Mesothelial cell of epicardium (in vitro differentiated cells): ENCODE data around the gene MYLK4. TPM values are rescaled to one million over a fixed set of nuclear protein-coding genes. Genes with fewer than 3 reads are reported as not detected.

Experiments
- DNase-seq, 2 experiments: peaks; one replicate each; pipeline ENCODE4 v3.0.0; 2021; ENCODE audit warnings: low spot score in 2 of 2; ENCODE audit not compliant: unreplicated experiment in 2 of 2
- H3K27ac Mint-ChIP-seq: 2 replicates; pipeline ENCODE4 v1.8.0; 2021; ENCODE audit warnings: mixed read lengths
- H3K27me3 Mint-ChIP-seq: 2 replicates; pipeline ENCODE4 v1.8.0; 2021; ENCODE audit warnings: low read depth, mixed read lengths
- H3K36me3 Mint-ChIP-seq: 2 replicates; pipeline ENCODE4 v1.8.0; 2021; ENCODE audit warnings: mixed read lengths
- H3K4me1 Mint-ChIP-seq: 2 replicates; pipeline ENCODE4 v1.8.0; 2021; ENCODE audit warnings: mixed read lengths
- H3K4me3 Mint-ChIP-seq: 2 replicates; pipeline ENCODE4 v1.8.0; 2021; ENCODE audit warnings: mild to moderate bottlenecking, moderate library complexity, mixed read lengths
- H3K9me3 Mint-ChIP-seq: 2 replicates; pipeline ENCODE4 v1.8.0; 2021; ENCODE audit warnings: mixed read lengths
- CTCF ChIP-seq: fragments of 200-600 bp; sonication (generic); IDR thresholded peaks from one replicate; pipeline ENCODE4 v1.5.0; 2021; ENCODE audit warnings: antibody characterized with exemption; ENCODE audit not compliant: unreplicated experiment
- total RNA-seq: library from RNA; stranded (reverse); gene quantifications from 3 replicates; pipeline ENCODE4 v1.2.1, GENCODE V29; 2021

The MYLK4 gene
- total RNA-seq, 1 donor from 2014 or later: 0.89 TPM

GRCh38 chr6:2737885-2738284 lies 12.8 kb downstream of the MYLK4 start:
- H3K27ac Mint-ChIP-seq: no peak overlapping the region
- no peak for TF ChIP-seq CTCF
- H3K36me3 Mint-ChIP-seq: no peaks in the 10 kb centered on the region
- no peak overlapping the region for H3K4me3 Mint-ChIP-seq
- H3K27me3 Mint-ChIP-seq: no peaks in the 10 kb centered on the region
- no peaks in the 10 kb centered on the region for H3K4me1 Mint-ChIP-seq
- no peaks in the 10 kb centered on the region for H3K9me3 Mint-ChIP-seq
- no peak for DNase-seq

- Mint-ChIP-seq H3K9me3 (no peaks in the 10 kb centered on the region), H3K4me3 (no peak overlapping the region), H3K27ac (no peak overlapping the region), H3K4me1 (peaks cover 9% of the 10 kb centered on the region), H3K27me3 (no peaks in the 10 kb centered on the region), H3K36me3 (no peaks in the 10 kb centered on the region)
- no peak for DNase-seq
- TF ChIP-seq CTCF: no peak
Measured at GRCh38 chr6:2734488-2735166, 16.1 kb downstream of the MYLK4 start.

GRCh38 chr6:2733736-2734480 lies 16.8 kb downstream of the MYLK4 start:
- Mint-ChIP-seq H3K27me3 (no peaks in the 10 kb centered on the region), H3K27ac (no peak overlapping the region), H3K4me1 (peaks cover 9% of the 10 kb centered on the region), H3K36me3 (no peaks in the 10 kb centered on the region), H3K4me3 (no peak overlapping the region), H3K9me3 (no peaks in the 10 kb centered on the region)
- no peak for DNase-seq
- TF ChIP-seq CTCF: no peak

- H3K27me3 Mint-ChIP-seq: no peaks in the 10 kb centered on the region
- no peak overlapping the region for H3K27ac Mint-ChIP-seq
- no peaks in the 10 kb centered on the region for H3K9me3 Mint-ChIP-seq
- no peak overlapping the region for H3K4me3 Mint-ChIP-seq
- TF ChIP-seq CTCF: no peak
- peaks cover 9% of the 10 kb centered on the region for H3K4me1 Mint-ChIP-seq
- no peaks in the 10 kb centered on the region for H3K36me3 Mint-ChIP-seq
- DNase-seq: no peak
Measured at GRCh38 chr6:2733324-2733723, 17.4 kb downstream of the MYLK4 start.

GRCh38 chr6:2732503-2733089 lies 18.1 kb downstream of the MYLK4 start:
- TF ChIP-seq CTCF: no peak
- no peaks in the 10 kb centered on the region for H3K27me3 Mint-ChIP-seq
- H3K9me3 Mint-ChIP-seq: no peaks in the 10 kb centered on the region
- H3K4me3 Mint-ChIP-seq: no peak overlapping the region
- DNase-seq: no peak
- H3K4me1 Mint-ChIP-seq: peaks cover 9% of the 10 kb centered on the region
- H3K27ac Mint-ChIP-seq: no peak overlapping the region
- no peaks in the 10 kb centered on the region for H3K36me3 Mint-ChIP-seq
